H54 (cell line): ENCODE results near the gene APC2.
A peak's percentile ranks its signal among the peaks of the same experiment; 100 is the strongest.

Experiments used
- DNase-seq: peaks from one replicate; pipeline ENCODE4 v3.0.0; 2011; ENCODE audit warnings: low spot score, mixed read lengths; ENCODE audit not compliant: insufficient read length
- FAIRE-seq: peaks from 3 replicates; lab custom pipeline; 2011; peaks lifted over from hg19 to GRCh38; lab: Jason Lieb, UNC
- POLR2A ChIP-seq: IDR thresholded peaks from 2 replicates; pipeline ENCODE4 v1.6.1; 2011; ENCODE audit warnings: low read depth, mild to moderate bottlenecking, low read length

APC2 gene

DNA sequence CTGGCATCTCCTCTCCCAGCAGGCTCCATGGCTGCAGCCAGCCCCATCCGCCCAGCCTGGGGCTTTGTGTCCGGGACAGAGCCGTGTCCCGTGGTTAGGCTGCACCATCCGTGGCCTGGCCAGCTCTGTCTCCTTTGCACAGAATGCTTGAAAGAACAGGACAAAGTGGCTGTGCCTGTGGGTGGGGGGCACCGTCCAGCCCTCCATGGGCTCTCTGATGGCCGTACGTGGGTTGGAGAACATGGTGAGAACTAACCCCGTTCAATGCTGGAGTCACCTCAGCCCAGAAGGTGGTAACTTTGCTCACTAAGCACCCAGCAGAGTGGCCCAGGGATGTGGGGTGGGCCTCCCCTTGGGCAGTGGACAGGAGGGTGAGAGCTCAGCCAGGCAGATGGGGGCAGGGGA is 8.9 kb upstream of the APC2 start:
- FAIRE-seq = no peak
- no peak for DNase-seq
- no peak for TF ChIP-seq POLR2A

DNA sequence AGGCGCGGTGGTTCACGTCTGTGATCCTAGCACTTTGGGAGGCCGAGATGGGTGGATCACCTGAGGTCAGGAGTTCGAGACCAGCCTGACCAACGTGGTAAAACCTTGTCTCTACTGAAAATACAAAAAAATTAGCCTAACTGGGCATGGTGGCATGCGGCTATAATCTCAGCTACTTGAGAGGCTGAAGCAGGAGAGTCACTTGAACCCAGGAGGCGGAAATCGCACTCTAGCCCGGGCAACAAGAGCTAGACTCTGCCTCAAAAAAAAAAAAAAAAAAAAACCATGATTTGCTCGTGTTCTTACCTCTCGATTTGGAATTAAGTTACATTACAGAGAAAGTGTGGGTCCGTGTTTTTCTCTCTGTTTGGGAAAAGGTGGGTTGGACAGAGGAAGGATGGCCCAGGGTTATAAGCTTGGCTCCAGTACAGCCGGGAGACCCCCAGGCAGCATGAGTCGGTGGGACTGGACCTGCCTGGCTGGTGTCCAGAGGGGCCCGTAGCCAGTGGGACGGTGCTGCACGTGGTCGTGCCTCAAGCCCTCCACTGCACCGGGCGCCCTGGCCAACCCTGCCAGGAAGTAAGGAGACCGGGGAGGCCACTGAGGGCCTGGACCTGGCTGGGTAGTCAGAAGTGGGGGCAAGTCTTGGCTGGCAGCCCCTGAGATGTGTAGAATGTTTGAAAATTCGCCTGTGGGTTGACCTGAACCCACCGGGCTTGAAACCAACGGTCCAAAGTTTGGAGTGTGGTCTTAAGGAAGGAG is 8.1 kb upstream of the APC2 start:
- FAIRE-seq (no peak), DNase-seq (no peak)
- TF ChIP-seq POLR2A = no peak

- no peak for FAIRE-seq
- TF ChIP-seq POLR2A = no peak
- peak; percentile 95 for DNase-seq
Measured at GRCh38 chr19:1445185-1445931, 4.6 kb upstream of the APC2 start.

DNA sequence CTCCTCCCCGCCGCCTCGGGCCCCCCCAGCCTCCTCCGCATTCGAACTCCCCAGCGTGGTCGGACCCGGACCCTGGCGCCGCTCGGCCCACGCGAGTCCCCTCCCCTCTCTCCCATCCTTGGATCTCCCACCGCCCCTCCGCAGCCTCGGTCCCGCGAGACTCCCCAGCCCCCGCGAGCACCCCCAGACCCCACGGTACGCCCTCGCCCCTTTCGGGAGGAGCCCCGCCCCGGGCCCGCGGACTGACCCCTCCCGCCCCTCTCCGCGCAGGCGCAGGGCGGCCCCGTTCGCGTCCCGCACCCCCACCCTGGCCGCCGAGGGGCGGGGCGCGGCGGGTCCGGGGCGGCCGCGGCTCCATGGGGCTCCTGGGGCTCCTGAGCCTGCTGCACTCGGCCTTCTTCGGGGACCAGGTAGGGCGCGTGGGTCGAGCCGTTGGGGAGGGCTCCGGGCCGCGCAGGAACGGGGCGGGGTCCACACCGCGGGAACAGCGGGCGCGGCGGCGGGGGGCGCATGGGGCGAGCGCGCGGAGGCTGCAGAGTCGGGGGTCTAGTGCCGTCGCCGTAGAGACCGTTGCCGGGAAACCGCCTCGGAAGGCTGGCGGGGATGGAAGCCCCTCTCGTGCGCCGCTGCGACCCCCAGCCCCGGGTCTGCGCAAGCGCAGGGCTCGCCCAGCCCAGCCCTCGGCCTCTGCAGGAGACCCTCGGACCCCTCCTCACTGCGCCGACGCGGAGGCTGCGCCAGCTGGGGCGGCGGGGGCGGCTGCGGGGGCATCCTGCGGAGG is 3.8 kb upstream of the APC2 start:
- FAIRE-seq = no peak
- no peak for TF ChIP-seq POLR2A
- DNase-seq = peak; percentile 92

- no peak for DNase-seq
- TF ChIP-seq POLR2A = no peak
- FAIRE-seq = no peak
Measured at GRCh38 chr19:1446713-1447481, 3.0 kb upstream of the APC2 start.

GRCh38 chr19:1447504-1447903 is 2.4 kb upstream of the APC2 start:
- no peak for DNase-seq
- FAIRE-seq = no peak
- TF ChIP-seq POLR2A = no peak

DNA sequence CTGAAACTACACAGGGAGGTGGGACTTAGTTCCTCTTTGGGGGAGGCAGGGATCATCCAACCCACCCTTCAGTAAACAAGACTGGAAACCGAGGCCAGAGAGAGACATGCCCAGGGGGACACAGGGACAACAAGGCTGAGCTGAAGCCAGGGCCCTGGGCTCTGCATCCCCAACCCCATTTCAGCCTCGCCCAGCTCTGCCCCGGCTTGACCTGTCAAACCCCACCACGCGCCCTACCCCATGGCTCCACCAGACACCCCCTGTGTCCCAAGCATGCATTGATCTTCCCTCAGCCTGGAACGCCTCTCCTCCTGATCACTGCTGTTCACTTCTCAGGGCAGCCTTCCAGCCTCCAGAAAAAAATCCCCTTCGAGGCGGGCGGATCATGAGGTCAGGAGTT is 2.0 kb upstream of the APC2 start:
- FAIRE-seq (no peak), DNase-seq (no peak)
- TF ChIP-seq POLR2A = no peak

GRCh38 chr19:1450735-1451731 is 1.1 kb downstream of the APC2 start:
- DNase-seq = no peak

GRCh38 chr19:1451916-1452801 is 2.2 kb downstream of the APC2 start:
- DNase-seq = no peak
- no peak for FAIRE-seq
- TF ChIP-seq POLR2A = no peak

More at GRCh38 chr19:1450735-1451731, 1.1 kb downstream of the APC2 start:
- no peak for TF ChIP-seq POLR2A
- no peak for FAIRE-seq

DNA sequence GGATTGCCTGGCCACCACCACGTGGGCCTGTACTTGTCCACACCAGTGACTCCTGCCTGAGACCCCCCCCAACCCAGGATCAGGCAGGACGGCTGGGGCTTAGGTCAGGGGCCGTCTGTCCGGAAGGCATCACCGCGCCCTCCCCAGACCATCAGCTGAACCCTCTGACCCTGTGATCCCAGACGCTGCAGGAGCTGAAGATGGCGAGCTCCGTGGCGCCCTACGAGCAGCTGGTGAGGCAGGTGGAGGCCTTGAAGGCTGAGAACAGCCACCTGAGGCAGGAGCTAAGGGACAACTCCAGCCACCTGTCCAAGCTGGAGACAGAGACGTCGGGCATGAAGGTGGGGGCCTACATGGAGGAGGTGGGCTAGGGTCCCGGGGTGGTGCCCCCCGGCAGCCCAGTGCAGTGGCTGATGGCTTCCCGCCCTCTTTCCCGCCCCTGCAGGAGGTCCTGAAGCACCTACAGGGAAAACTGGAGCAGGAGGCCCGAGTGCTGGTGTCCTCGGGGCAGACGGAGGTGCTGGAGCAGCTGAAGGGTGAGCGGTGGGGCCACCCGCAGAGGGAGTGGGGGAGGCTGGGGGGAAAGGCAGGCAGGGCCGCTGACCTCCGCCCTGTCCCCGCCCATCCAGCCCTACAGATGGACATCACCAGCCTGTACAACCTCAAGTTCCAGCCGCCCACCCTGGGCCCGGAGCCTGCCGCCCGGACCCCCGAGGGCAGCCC is 3.0 kb downstream of the APC2 start:
- DNase-seq (peak; percentile 58), FAIRE-seq (no peak)
- no peak for TF ChIP-seq POLR2A

DNA sequence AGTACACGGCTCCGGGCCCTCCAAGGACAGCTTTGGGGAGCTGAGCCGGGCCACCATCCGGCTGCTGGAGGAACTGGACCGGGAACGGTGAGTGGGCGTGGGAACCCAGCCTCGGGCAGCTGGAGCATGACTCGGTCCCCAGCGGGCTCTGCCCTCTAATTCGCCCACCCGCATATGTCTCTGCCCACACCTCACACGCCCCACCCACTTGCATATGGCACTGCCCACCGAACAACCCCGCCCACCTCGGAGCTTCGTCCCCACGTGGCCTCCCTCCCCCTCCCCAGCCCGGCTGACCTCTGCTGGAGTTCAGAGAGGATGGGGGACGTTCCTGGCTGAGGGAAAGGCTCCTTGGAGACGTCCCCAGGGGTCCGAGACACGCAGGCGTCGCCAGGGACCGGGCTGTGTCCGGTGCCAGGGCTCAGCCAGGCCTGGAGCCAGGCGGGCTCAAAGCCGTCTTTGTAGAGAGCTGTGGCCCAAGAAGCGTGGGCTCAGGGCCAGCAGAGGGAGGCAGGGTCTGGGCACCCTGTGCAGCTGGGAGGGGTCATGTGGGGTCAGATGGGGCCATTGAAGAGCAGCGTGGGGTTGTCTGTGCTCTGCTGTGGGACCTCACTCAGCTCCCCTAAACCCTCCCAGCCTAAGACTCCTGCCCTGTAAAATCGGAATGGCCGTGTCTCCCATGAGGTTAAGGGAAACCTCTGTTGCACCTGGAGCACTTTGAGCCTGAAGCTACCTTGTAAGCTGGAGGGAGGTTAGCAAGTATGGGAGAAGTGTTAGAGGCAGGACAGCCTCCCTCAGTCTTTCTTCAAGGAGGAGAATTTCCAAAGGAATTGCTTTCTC is 3.8 kb downstream of the APC2 start:
- FAIRE-seq (no peak), DNase-seq (peak; percentile 96)
- no peak for TF ChIP-seq POLR2A
